GM18867 (cell line): ENCODE results near the gene TMEM30B.
"Not testable (repeated sequence)": the region's sequence is repeated elsewhere in the genome, so short reads cannot be mapped to it uniquely, and the experiment has no call there.

Source experiments
- ATAC-seq: cut with Tn5 transposase; IDR thresholded peaks from one replicate; pipeline ENCODE4 v1.9.1; 2021; ENCODE audit warnings: mild to moderate bottlenecking, moderate library complexity; ENCODE audit not compliant: unreplicated experiment

Gene TMEM30B

DNA sequence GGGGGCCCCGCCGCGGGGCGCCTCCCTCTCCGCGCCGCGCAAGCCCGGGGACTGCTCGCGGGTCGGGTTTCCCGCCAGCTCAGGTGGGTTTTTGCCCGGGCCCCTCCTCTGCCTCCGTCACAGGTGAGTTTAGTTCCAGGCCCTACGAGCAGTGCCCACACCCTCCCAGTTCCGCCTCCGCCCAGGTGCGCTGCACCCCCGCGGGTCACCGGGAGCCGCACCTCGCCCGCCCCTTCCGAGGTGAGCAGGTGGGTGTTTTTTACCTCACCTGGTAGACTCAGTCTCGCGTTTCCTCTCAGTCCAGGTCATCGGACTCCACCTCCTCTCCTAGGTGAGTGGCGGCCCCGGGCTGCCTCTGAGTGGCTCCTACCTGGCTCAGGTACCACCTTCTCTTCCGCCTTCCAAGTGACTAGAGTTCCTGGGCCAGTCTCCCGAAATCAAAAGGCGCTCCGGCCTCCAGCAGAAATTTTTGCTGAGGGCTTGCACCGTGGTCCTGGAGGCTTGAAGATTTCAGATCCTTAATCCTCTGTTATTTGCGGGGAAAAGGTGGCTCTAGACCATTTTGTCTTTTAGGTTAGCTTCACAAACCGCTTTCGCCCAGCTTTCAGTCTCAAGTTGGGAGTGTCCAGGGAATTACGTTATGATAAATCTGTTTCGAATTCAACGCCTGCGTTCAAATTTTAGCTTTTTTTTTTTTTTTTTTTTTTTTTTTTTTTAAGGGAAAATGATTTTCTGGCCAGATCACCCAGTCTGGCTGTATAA is at the start of gene TMEM30B:
TMEM30B (minus strand) TSS at position 153 of the 762 bp plus-strand sequence. CDS start 191 bp downstream, outside the sequence.
- ATAC-seq, result no peak

- no peak for ATAC-seq
These were observed 49.4 kb upstream of the TMEM30B start for GRCh38 chr14:61330511-61330910.

DNA sequence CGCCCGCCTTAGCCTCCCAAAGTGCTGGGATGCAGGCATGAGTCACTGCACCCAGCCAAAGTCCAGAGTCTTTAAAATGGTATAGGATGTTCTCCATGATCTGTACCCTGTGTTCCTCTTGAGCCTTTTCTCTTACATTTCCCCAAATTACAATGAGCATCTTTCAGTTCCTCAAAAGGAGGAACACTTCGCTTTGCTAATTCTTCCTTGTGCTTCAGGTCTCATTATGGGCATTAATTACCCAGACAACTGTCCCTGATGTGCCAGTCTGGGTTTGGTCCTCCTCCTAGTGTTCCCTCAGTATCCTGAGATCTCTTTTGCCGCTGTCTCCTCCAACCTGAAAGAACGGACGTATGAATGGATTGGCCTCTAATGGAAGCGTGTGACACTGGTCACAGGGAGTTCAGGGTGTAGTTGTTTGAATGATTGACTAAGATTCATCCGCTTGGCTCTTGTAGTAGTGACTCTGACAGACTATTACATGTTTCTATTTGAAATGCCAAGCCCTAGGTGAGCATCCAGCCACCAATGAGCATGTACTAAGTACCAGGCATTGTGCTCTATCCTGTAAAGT is 48.4 kb upstream of the TMEM30B start:
- ATAC-seq, result peak; percentile 68

GRCh38 chr14:61328626-61329262 is 47.6 kb upstream of the TMEM30B start:
- no peak for ATAC-seq

DNA sequence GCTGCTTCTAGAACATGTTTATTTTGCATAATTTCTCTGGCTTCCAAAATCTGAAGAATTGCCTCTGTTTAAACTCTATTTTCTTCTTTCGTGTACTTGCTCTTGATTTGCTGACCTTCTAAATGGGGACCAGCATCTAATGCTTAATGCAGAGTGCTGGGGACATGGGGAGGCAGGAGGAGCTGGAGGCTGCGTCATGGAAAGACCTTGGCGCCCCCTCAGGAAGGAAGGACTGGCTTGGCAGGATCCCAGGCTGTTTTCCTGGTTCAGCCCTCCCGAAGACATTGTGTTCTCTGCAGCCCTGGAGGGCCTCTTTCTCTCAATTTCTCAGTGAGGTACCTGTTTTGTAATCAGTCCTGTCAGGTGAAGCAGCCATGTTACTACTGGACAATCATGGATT is 45.7 kb upstream of the TMEM30B start:
- no peak for ATAC-seq

GRCh38 chr14:61326146-61326545 is 45.0 kb upstream of the TMEM30B start:
- ATAC-seq, result no peak

DNA sequence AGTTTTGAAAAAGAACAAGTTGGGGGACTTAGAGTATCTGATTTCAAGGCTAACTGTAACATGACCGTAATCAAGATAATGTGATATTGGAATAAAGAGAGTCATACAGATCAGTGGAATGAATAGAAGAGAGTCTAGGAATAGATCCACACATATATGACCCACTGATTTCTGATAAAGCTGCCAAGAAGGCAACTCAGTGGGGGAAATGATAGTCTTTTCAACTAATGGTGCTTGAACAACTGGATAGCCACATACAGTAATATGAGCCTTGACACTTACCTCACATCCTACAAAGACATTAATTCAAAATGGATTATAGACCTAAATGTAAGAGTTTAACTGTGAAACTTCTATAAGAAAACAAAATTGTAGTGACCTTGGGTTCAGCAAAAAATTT is 44.0 kb upstream of the TMEM30B start:
- no peak for ATAC-seq

DNA sequence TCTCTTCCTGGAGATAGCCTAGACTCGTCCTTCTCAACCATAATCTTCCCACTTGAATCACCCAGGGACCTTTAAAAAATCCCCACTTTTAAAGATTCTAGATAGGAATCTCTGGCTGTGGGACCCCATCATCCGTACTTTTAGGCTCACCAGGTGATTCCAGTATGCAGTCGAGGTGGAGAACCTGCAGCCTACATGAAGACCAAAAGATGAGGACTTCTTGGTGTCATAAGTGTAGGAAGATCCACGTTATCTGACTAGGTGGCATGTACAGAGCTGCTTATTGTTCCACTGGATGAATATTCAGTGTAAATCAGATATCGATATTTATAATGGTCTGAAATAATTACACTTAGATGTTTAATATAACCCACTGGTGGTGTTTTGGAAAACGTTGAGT is 42.8 kb upstream of the TMEM30B start:
- ATAC-seq, result no peak

DNA sequence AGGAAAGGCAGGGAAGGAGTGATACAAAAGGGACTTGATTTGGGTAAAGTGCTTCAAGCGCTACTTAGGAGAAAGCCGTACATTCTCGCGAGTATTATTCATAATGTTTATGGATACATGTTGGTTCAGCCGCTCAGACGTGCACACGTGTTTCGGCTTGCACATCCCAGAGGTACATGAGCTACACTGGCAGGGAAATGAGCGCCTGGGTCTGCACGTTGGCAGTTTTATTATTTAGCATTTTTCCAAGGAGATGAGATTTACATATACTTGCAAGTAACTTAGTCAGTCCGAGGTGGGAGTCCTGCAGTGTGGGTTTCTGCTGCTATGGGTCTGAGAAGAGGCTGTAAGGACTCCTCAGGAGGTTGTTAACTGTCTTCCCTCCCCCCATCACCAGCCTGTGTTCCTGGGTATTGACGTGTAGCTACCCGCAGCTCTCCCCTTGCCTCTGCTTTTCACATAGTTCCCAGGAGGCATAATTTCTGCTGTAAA is 41.7 kb upstream of the TMEM30B start:
- no peak for ATAC-seq

- peak; percentile 11 for ATAC-seq
These were observed 41.1 kb upstream of the TMEM30B start for GRCh38 chr14:61322011-61322798.

DNA sequence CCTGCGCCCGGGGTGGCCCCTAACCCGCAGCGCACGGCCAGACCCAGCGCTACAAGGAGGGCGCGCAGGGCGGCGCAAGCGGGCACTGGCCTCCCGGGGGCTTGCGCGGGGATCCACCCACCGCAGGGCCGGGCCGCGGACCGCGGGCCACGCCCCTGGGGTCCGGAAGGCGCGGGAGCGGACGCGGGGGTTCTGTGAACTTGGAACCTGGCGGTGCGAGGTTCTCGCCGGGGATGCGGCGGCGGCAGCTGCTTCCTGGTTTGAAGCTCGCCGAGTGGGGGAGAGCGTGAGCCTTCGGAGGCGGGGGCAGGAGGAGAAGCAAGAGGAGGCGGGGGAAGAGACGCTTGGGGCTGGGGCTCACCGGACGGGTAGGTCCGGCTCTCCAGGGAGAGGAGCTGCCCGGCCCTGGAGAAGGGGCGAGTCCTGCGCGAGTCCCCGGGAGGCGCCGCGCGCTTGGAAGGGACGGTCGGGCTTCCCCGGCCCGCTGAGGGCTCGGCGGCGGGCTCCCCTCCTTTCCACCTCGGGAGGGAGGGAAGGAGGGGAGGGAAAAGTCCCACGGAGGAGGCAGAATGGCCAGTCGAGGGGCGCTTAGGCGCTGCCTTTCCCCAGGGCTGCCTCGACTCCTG is 40.4 kb upstream of the TMEM30B start, which contains the start of gene PRKCH:
PRKCH (plus strand) TSS at position 195 of the 626 bp plus-strand sequence. CDS start 523 bp downstream, outside the sequence.
- ATAC-seq, result peak; percentile 58

DNA sequence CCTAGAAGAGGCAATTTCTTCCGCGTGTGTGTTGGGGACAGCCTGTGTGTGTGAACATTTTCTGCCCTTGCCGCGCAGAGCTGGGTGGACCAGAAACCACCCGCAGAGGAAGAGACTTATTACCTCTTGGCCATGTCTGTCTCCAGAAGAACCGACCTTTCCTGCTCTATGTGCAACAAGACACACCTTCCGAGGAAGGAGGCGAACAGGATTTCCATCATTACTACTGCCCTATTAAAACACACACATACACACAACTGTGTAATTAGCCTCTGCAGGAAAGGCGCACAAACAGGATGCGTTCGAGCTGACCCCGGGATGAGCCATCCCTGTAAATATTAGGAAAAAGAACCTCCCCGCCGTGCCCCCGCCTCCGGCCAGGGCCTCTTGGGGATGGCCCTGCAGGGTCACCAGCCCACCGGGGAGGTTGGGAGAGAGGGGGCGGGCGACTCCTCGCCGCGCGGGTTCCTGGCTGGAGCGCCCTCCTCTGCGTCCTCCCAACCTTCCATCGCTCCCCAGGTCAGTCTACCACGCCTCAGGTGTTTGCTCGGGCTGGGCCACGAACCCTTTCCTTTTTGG is 39.8 kb upstream of the TMEM30B start:
- ATAC-seq, result no peak

- ATAC-seq, result not testable (repeated sequence)
These were observed 39.0 kb upstream of the TMEM30B start for GRCh38 chr14:61320170-61320569.

GRCh38 chr14:61319706-61320105 is 38.6 kb upstream of the TMEM30B start:
- no peak for ATAC-seq

DNA sequence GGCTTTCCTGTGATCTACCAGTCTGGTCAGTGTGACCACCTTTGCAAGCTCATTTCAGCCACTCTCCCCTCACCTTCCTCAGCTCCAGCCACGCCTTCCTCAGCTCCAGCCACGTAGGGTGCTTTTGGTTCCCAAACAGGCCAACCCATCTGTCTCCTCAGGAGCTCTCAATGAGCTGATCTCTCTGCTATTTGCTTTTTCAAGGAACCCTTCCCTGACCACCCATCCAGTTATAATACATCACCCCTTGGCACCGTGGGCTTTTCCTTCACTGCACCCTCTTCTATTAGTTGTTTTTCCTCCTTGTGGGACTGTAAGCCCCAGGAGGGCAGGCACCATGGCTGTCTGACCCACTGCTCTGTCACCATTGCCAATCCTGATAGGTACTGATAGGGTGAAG is 37.9 kb upstream of the TMEM30B start:
- ATAC-seq, result no peak

DNA sequence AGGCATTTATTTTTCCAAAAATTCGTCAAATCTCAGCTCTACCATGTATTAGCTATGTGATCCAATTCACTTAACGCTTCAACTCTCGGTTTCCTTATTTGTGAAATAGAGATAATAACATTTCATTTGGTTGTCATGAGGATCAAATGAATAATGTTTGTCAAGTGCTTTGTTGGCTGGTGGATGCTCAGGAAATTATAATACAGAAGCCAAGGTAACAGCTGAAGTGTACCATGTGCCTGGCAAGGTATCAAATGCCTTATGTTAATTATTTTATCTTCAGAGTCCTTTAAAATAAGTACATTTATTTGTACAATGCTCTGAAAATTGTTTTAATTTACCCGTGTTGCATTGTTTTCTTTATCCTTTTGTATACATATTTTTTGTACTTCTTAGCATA is 34.2 kb upstream of the TMEM30B start:
- ATAC-seq, result no peak

DNA sequence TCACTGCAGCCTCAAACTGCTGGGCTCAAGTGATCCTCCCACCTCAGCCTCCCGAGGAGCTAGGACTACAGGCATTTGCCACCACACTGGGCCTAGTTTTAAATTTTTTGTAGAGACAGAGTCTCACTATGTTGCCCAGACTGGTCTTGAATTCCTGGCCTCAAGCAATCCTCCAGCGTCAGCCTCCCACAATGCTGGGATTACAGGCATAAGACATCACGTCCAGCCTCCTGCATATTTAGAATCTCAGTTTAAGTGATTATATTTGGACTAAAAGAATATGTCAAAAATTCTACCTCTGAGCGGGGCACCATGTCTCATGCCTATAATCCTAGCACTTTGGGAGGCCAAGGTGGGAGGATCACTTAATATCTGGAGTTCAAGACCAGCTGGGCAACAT is 27.6 kb upstream of the TMEM30B start:
- not testable (repeated sequence) for ATAC-seq

DNA sequence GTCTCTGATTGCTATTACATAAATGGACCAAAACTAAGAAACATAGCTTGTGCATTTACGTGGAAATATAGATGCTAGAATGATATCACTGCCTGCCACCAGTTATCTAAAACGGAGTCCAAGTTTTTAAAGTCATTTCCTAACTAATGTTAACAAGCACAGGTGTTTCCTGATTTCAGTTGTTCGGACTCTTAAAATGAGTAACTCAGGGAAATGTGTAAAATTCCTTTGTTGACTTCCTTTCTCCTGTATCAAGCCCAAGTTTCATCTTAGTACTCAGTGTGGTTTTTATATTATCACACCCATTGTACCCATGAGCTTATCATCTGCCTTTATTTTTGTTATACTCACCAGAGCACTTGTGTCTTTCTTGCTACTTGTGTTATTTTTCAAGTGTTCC is 27.1 kb upstream of the TMEM30B start:
- no peak for ATAC-seq

DNA sequence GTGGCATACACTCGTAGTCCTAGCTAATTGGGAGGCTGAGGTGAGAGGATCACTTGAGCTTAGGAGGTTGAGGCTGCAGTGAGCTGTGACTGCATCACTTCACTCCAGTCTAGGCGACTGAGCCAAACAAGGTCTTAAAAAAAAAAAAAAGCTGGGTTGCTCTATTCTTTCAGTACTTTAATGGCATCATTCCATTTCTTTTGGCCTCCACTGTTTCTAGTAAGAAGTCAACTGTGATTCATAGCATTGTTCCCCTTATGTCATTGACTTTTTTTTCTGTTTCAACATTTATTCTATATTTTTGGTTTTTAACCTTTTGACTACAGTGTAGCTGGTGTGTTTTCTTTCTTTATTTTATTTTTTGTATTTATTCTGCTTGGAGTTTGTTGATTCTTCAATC is 23.6 kb upstream of the TMEM30B start:
- no peak for ATAC-seq

- no peak for ATAC-seq
These were observed 19.6 kb upstream of the TMEM30B start for GRCh38 chr14:61300754-61301153.
